ENCODE results near the gene SHE.

SHE gene

DNA sequence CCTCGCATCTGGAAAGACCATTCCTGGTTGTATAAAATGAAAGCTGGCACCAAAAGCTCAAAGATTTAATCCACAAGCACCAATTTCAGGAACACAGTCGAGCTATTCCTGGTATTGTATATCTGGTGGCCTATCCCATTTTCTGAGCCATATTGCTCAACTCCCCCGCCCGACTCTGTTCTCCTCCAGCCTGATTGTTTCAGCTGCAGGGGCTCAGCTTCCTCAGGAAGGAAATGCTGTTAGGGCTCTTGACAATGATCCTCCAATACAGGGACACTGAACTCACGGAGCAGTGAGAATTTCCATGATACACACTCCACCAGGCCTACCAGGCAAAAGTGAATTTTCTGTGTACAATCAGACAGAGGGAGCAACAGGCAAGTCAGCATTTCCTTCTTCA is 17.1 kb downstream of the SHE start:
- Histone ChIP-seq H3K4me3 (no peak overlapping the region), H3K27ac (peak overlapping the region in 4 of 21 experiments; percentile 7 to 41 (median 34))

DNA sequence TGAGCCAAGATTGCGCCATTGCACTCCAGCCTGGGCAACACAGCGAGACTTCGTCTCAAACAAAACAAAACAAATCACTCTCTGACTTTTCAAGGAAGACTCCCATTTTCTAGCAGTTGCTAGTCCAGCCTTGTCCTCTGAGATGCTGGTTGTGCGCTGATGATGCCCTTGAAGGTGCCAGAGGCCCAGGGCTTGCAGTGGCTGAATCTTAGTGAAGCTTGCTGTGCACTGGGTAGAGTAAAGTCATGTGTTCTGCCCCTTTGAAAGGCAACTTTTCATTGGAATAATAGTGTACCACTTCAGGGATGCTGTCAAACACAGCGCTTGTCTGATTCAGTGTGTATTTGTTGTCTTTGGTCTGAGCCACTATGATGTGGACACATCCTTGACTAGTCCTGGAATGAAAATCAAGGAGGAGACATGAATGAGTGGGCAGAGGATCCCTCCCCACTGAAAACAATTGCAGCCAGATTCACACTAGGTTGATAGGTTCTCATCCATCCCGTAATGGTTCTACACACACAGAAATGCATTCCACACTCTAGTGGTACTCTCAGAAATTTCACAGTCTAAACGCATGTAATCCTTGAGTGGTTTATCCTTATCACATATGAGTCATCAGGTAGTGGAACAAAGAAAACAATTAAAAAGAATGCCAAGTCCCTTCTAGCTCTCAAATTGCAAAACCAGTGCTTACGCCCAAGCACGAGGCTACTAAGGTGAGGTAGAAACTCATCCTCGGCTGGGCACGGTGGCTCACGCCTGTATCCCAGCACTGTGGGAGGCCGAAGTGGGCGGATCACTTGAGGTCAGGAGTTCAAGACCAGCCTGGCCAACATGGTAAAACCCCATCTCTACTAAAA is 18.0 kb downstream of the SHE start:
- H3K4me3 ChIP-seq: no peak overlapping the region
- H3K27ac ChIP-seq: peak overlapping the region in 4 of 21 experiments; percentile 29 to 52 (median 41)

DNA sequence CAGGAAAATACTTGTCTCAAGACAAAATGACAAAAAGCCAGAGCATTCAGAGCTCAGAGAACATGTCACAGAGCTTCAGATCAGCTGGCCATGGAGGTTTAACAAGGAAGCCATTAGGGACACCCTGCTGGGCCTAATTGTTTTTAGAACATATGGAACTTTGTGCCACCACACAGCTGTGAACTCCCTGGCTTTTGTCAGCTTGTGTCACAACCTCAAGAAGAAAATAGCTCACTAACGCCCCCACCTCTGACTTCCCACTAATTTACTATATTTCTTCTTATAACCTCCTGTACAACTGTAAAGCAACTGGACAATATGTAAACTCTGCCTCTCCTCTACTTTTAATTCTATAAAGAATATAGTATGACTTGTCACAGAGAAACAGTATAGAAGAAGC is 21.2 kb downstream of the SHE start:
- Histone ChIP-seq H3K27ac (no peak overlapping the region), H3K4me3 (no peak overlapping the region)

DNA sequence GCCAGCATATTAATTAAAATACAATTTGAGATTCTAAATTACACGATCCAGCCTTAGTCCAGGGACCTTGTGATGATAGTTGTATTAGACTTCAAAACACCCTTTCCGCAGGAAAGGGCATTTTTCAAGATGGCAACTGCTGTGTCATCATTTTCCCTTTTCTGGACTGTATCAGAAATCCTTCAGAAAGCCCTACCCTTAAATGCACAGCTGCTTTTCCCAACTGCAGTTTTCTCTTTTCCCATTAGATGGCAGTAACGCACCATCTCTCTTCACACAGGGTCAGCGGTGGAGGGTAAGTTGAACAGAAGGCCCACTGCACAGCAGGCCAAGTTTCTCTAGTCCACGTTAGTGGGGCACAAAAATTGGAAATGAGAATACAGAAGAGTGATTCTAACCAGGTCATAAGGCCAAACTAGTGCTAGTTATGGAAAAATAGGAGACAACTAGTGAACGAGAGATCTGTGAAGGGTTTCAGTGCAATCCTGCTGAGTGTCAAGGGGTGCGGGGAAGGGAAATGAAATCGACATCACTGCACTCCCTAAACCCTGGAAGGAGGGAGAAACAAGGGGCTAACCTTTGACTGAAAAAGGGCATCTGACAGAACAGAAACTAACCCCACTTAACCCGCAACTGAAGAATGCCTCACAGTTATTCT is 22.3 kb downstream of the SHE start:
- no peak overlapping the region for H3K4me3 ChIP-seq
- H3K27ac ChIP-seq: no peak overlapping the region

DNA sequence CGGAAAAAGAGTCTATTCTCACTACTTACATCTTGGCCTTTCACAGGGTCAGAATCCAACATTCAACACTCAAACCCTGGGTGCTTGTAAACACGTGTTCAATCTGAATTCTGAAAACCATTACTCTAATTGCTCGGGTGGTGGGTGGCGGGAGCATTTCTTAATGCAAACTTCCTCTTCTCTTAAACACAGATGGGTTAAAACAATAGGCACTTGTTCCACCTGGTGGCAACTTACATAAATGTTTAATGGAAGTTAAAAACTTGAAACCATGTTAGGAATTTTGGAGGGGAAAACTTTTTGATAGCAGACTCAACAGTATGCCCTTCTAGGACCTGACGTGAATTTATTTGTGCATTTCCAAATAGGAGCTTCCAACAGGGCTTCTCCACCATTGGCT is 23.6 kb downstream of the SHE start:
- Histone ChIP-seq H3K4me3 (no peak overlapping the region), H3K27ac (no peak overlapping the region)

DNA sequence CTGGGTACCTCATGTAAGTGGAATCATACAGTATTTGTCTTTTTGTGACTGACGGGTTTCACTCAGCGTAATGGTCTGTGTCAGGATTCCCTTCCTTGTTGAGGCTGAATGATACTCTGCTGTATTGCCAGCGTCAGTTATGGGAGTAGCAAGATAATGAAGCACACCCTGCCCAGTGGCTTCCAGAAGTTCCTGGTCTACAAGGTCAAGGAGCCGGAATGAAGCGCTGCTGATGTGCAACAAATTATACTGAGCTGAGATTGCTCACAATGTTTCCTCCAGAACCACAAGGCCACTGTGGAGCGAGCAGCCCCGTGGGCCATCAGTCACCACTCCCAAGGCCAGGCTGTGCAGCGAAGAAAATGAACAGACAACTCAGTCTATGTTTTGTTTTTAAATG is 24.2 kb downstream of the SHE start:
- no peak overlapping the region for H3K27ac ChIP-seq
- no peak overlapping the region for H3K4me3 ChIP-seq

- no peak overlapping the region for H3K27ac ChIP-seq
- H3K4me3 ChIP-seq: no peak overlapping the region
Measured at GRCh38 chr1:154476791-154477190, 25.4 kb downstream of the SHE start.

- Histone ChIP-seq H3K27ac (no peak overlapping the region), H3K4me3 (no peak overlapping the region)
Measured at GRCh38 chr1:154474802-154475201, 27.4 kb downstream of the SHE start.

- no peak overlapping the region for H3K4me3 ChIP-seq
- H3K27ac ChIP-seq: no peak overlapping the region
Measured at GRCh38 chr1:154471304-154471703, 30.9 kb downstream of the SHE start.

GRCh38 chr1:154469844-154470560 is 32.2 kb downstream of the SHE start:
- Histone ChIP-seq H3K4me3 (no peak overlapping the region), H3K27ac (no peak overlapping the region)

DNA sequence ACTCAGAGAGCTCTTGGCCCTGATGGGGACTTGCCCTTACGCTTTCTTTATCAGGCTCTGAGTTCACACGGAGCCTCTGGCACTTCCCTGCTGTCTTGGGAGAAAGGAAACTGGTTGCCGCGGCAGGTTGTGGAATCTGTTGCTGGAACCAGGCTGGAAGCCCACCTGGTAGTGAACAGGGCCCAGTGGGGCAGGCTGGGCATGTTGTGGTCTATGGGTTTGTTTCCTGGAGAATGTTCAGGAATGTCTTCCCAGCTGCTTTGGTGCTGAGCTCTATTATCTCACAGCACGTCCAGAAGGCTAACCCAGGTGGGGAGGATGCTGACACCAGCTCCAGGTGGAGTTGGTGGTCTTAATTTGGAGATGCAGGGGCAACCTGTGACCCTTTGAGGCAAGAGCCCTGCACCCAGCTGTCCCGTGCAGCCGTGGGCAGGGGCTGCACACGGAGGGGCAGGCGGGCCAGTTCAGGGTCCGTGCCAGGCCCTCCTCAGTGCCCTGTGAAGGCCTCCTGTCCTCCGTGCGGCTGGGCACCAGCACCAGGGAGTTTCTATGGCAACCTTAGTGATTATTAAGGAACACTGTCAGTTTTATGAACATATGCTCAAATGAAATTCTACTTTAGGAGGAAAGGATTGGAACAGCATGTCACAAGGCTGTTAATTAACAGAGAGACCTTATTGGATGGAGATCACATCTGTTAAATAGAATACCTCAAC is 33.5 kb downstream of the SHE start:
- peak overlapping the region in 4 of 21 experiments; percentile 8 to 91 (median 60) for H3K27ac ChIP-seq
- H3K4me3 ChIP-seq: no peak overlapping the region

DNA sequence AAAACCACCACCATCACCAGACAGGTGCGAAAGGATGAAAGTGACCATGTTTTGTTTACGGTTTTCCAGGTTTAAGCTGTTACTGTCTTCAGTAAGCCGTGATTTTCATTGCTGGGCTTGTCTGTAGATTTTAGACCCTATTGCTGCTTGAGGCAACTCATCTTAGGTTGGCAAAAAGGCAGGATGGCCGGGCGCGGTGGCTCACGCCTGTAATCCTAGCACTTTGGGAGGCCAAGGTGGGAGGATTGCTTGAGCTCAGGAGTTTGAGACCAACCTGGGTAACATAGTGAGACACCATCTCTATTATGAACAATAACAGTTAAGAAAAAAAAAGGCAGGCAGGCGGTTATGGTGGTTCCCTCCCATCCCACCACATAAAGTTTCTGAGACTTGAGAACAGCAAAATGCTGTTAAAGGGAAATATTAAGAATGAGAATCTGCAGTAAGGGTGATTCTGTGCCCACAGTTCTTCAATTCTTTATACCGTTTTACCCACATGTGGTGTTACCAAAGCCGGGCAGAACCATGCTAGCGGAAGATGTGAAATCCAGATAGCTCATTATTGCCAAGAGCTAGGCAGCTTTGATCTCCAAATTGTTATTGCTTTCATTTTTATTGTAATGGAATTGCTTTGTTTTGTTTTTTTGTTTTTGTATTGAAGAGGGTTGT is 34.6 kb downstream of the SHE start:
- Histone ChIP-seq H3K27ac (peak overlapping the region in 9 of 21 experiments; percentile 16 to 91 (median 57)), H3K4me3 (no peak overlapping the region)

DNA sequence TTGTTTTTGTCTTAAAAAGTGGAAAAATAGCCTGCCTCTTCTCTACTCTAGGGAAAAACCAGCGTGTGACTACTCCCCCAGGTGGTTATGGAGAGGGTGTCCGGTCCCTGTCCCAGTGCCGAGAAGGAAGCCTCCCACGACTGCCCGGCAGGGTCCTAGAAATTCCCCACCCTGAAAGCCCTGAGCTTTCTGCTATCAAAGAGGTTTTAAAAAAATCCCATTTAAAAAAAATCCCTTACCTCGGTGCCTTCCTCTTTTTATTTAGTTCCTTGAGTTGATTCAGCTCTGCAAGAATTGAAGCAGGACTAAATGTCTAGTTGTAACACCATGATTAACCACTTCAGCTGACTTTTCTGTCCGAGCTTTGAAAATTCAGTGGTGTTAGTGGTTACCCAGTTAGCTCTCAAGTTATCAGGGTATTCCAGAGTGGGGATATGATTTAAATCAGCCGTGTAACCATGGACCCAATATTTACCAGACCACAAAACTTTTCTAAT is 35.2 kb downstream of the SHE start:
- H3K27ac ChIP-seq: peak overlapping the region in 16 of 21 experiments; percentile 12 to 91 (median 57)

GRCh38 chr1:154466206-154466605 is 36.0 kb downstream of the SHE start:
- Histone ChIP-seq H3K27ac (peak overlapping the region in 15 of 21 experiments; percentile 12 to 91 (median 62)), H3K4me3 (no peak overlapping the region)

More for the DNA sequence above, 35.2 kb downstream of the SHE start:
- no peak overlapping the region for H3K4me3 ChIP-seq

DNA sequence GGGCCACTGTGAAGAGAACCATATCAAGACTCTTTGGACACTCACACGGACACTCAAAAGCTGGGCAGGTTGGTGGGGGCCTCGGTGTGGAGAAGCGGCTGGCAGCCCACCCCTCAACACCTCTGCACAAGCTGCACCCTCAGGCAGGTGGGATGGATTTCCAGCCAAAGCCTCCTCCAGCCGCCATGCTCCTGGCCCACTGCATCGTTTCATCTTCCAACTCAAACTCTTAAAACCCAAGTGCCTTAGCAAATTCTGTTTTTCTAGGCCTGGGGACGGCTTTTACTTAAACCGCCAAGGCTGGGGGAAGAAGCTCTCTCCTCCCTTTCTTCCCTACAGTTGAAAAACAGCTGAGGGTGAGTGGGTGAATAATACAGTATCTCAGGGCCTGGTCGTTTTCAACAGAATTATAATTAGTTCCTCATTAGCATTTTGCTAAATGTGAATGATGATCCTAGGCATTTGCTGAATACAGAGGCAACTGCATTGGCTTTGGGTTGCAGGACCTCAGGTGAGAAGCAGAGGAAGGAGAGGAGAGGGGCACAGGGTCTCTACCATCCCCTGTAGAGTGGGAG is 36.5 kb downstream of the SHE start:
- no peak overlapping the region for H3K4me3 ChIP-seq
- peak overlapping the region in 16 of 21 experiments; percentile 10 to 91 (median 60) for H3K27ac ChIP-seq

GRCh38 chr1:154463512-154463990 is 38.7 kb downstream of the SHE start:
- peak overlapping the region in 19 of 21 experiments; percentile 24 to 91 (median 69) for H3K27ac ChIP-seq
- no peak overlapping the region for H3K4me3 ChIP-seq

DNA sequence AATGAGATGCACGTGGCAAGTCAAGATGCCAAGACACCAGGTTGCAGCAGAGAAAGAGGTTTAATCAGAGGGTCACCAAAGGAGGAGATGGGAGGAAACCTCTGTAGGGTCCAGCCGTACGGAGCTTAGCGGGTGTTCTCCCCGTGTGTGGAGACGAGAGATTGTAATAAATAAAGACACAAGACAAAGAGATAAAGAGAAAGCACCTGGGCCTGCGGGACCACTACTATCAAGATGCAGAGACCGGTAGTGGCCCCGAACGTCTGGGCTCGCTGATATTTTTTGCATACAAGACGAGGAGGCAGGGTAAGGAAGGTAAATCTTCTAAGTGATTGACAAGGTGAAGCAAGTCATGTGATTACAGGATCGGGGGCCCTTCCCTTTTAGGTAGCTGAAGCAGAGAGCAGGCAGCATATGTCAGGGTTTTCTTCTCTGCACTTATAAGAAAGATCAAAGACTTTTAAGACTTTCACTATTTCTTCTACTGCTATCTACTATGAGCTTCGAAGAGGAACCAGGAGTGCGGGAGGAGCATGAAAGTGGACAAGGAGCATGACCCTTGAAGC is 41.4 kb downstream of the SHE start:
- peak overlapping the region in 3 of 21 experiments; percentile 2 to 91 (median 10) for H3K27ac ChIP-seq
- H3K4me3 ChIP-seq: no peak overlapping the region

- Histone ChIP-seq H3K27ac (no peak overlapping the region), H3K4me3 (no peak overlapping the region)
Measured at GRCh38 chr1:154459080-154459479, 43.1 kb downstream of the SHE start.

Data from skin epidermis (tissue), 12 donors.